ENCODE data around the gene CTIF.

GRCh38 chr18:48708807-48709206 is 170.0 kb downstream of the CTIF start:
- TF ChIP-seq CTCF (IDR thresholded peaks at IDR 0.05; ENCODE audit: low read depth, low read length, missing input control) = no peak
- TF ChIP-seq EGR1 (IDR thresholded peaks at IDR 0.05; ENCODE audit: low read depth in 2 of 2) = no peak
- no peak for TF ChIP-seq SP1 (IDR thresholded peaks at IDR 0.05)
- TF ChIP-seq YY1 (IDR thresholded peaks at IDR 0.05) = no peak
- no peak for TF ChIP-seq TAF1 (conservative IDR thresholded peaks at IDR 0.05)
- no peak for TF ChIP-seq RAD21 (IDR thresholded peaks at IDR 0.05)
- TF ChIP-seq GABPA (IDR thresholded peaks at IDR 0.05 in 1 of 2, conservative IDR thresholded peaks at IDR 0.05 in 1 of 2) = no peak
- TF ChIP-seq MAX (IDR thresholded peaks at IDR 0.05) = no peak
- TF ChIP-seq REST (IDR thresholded peaks at IDR 0.05) = no peak
- TF ChIP-seq JUND (IDR thresholded peaks at IDR 0.05) = no peak
- TF ChIP-seq FOXA1 (IDR thresholded peaks at IDR 0.05) = no peak
- TF ChIP-seq ATF3 (IDR thresholded peaks at IDR 0.05) = no peak
- TF ChIP-seq NR2F2 (IDR thresholded peaks at IDR 0.05) = no peak
- TF ChIP-seq ZBTB33 (IDR thresholded peaks at IDR 0.05) = no peak

Data from liver (tissue), 3 donors.